GM12874 (cell line): Measurements from ENCODE around the gene RAD51B.

Experiments
- CTCF ChIP-seq: IDR thresholded peaks from 2 replicates; pipeline ENCODE4 v1.5.1; 2011; ENCODE audit warnings: low read depth, mild to moderate bottlenecking, control low read depth, low read length, moderate library complexity; ENCODE audit not compliant: insufficient read depth

RAD51B gene

GRCh38 chr14:68610251-68610793, 790.7 kb downstream of the RAD51B start:
- TF ChIP-seq CTCF = no peak

- TF ChIP-seq CTCF = no peak
These were observed 792.0 kb downstream of the RAD51B start for GRCh38 chr14:68611599-68611998.

GRCh38 chr14:68612049-68612448, 792.5 kb downstream of the RAD51B start:
- no peak for TF ChIP-seq CTCF

- no peak for TF ChIP-seq CTCF
These were observed 796.8 kb downstream of the RAD51B start for GRCh38 chr14:68616221-68616902.

GRCh38 chr14:68619790-68620574, 800.4 kb downstream of the RAD51B start:
- no peak for TF ChIP-seq CTCF

GRCh38 chr14:68621400-68622365, 802.1 kb downstream of the RAD51B start:
- no peak for TF ChIP-seq CTCF
